Hindlimb muscle (tissue), 1 donor: Measurements from ENCODE around the gene OSBPL8. TPM values are rescaled to one million over a fixed set of nuclear protein-coding genes. Genes with fewer than 3 reads are reported as not detected.

Source experiments
- DNase-seq: peaks from one replicate; pipeline ENCODE4 v3.0.0-alpha.2; 2013
- polyA plus RNA-seq: library from polyadenylated mRNA; unstranded; fragments of 120-200 nt; gene quantifications from one replicate; pipeline ENCODE4 v1.2.1, GENCODE V29; 2013; ENCODE audit not compliant: insufficient read length

Gene OSBPL8
- polyA plus RNA-seq, 1 donor: 23.9 TPM

DNA sequence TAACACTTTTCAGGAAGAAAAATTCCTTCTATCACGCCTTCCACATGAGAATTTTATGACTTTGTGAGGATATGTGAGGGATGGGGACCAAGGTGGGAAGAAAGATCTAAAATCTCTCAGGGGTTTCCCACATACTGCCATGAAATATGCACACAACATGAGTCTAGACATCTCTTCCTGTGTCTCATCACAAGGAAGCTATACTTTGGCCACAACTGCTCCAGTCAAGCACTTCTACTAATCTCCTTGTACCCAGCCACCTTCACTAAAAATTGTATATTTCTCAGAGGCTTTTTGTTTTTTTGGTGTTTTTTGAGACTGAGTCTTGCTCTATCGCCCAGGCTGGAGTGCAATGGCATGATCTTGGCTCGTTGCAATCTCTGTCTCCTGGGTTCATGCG is 3.2 kb downstream of the OSBPL8 start:
- no peak for DNase-seq

- no peak for DNase-seq
These were observed 3.8 kb downstream of the OSBPL8 start for GRCh38 chr12:76555797-76556196.

- DNase-seq: no peak
These were observed 4.3 kb downstream of the OSBPL8 start for GRCh38 chr12:76555231-76555767.

- no peak for DNase-seq
These were observed 5.0 kb downstream of the OSBPL8 start for GRCh38 chr12:76554405-76555230.

DNA sequence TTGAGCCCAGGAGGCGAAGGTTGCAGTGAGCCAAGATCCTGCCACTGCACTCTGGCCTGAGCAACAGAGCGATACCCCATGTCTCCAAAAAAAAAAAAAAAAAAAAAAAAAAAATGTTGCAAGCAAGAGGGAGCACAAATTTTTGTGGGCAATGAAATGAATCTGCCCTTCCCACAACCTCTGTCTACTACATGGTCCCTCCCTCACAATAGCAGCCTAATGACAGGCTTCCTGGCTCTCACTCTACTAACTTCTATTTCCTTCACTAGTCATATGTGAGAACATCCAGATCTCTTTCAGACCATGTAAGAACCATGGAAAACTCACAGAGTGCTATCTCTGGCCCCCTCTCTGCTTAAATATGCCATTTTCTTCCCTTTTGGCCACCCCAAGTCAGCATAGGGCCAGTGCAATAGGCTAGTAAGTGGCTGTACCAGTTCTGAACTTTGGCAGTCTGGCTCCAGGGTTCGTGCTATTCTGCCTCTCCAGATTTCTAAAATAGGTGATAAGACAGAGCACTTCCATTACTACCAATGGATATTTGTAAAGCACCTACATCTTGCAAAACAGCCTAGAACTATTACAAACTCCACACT is 7.1 kb downstream of the OSBPL8 start:
- DNase-seq: no peak

DNA sequence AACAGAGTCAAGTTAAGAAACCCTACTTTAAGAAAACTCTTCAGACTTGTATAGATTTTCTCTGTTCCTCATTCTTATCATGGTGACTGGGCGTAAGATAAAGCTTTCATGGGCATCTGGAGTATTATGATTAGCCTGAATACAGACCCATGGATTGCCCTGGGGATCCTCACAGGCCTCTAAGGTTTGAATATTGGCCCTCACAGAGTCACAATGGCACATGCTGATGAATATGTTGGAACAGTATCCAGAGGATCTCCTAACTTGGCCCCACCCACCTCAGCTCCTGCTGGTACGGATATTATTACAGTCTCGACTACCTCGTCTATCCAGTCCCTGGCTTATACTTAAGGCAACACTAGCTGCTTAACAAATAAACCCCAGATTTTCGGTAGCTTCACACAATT is 8.1 kb downstream of the OSBPL8 start:
- no peak for DNase-seq

- no peak for DNase-seq
These were observed 10.4 kb downstream of the OSBPL8 start for GRCh38 chr12:76549131-76549530.

DNA sequence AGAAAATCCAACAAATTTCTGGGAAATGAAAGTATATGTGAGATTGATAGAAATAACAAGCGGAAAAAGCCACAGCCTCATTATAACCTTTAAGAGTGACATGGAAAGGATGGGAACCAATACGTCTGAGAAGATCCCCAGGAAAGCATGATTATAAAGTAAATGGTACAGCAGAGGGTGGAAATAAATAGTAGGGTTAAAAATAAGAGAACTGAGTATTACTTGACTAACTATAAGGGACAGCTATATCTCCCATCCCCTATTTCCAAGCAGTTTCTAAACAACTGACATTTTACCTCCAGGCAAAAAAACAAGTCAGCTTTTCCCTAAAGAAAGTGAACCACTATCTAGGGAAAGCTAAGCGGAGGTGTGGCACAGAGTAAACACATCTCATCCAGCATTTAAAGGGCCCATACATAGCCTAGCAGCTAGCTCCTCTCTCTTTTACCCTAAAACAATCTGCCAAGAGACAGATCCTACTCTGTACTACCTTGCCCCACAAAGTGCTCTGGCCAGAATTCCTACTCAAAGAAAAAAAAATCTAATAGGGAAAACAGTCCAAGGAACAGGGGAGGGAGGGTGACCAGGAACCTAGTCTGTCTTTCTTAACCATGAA is 11.2 kb downstream of the OSBPL8 start:
- DNase-seq: no peak

DNA sequence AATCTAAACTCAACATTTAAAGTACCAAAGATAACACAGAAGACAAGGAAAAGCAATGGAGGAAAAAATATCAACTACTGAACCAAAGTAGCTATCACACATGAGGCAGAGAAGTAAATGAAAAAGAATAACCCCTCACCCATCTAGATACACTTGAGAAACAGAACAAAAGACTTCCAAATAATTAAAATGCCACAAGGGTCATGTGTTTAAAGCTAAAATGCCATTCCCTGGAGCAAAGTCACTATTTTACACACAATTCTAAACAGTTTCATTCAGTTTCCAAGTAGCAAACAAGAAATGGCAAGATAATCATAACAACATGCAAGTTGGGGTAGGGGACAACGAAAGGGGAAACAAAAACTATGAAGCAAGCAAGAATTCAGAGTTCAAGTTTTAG is 12.0 kb downstream of the OSBPL8 start:
- no peak for DNase-seq

DNA sequence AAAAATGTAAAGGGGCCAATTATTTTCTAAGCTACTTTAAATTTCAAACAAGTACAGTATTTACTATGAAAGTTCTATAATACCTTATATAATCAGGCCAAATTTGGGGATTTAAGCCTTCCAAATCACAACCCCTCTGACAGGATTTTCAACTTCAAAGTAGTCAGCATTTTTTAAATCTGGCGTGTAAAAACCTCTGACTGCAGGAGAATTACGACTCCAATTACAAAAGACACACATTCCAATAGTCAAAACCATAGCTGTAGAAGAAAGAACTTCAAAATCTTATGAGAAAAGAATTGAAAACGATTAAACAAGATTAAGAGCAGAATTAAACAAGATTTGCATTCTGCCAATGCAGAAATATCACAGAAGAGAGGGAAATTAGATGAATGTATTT is 12.7 kb downstream of the OSBPL8 start:
- DNase-seq: no peak

GRCh38 chr12:76545486-76545885 is 14.1 kb downstream of the OSBPL8 start:
- DNase-seq: no peak

- DNase-seq: no peak
These were observed 14.8 kb downstream of the OSBPL8 start for GRCh38 chr12:76544601-76545261.

- no peak for DNase-seq
These were observed 15.7 kb downstream of the OSBPL8 start for GRCh38 chr12:76543813-76544347.

DNA sequence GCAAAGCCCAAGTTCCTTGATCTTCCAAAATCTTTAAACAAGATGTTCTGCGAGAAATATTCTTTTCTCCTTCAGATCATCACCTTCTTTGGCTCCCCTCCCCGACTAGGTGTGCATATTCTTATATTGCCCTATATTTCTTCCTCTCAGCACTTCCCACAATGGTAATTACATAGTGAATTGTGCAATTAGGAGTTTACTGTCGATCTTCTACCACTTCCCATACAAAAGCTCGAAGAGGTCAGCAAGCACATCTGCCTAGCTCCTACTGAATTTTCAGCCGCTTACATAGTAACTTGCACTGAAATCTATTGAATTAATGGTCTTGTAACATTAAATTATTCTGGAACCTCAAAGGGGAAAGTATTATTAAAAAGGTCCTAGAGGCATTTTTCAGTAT is 16.7 kb downstream of the OSBPL8 start:
- no peak for DNase-seq

DNA sequence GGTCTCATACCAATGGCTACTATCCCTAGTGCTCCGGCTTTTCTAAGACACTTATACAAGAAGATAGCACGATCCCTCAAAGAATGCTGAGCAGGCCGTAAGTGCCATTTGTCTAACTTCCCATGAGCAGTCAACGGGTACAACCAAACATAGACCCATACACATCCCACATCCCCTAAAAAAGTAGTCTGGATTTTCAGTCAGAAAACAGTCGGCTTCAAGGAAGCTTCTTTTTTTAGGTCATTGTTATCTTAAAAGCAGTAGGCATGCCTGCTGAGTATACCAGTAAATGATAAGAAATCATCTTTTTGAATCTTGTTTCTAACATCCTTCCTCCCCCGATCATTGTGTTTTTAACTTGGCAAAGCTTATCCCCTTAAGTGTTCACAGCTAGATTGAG is 19.8 kb downstream of the OSBPL8 start:
- DNase-seq: no peak

- no peak for DNase-seq
These were observed 21.6 kb downstream of the OSBPL8 start for GRCh38 chr12:76537923-76538322.

- no peak for DNase-seq
These were observed 23.0 kb downstream of the OSBPL8 start for GRCh38 chr12:76536546-76536945.

- DNase-seq: no peak
These were observed 24.4 kb downstream of the OSBPL8 start for GRCh38 chr12:76535170-76535569.

GRCh38 chr12:76533331-76533730 is 26.2 kb downstream of the OSBPL8 start:
- no peak for DNase-seq

- DNase-seq: no peak
These were observed 27.1 kb downstream of the OSBPL8 start for GRCh38 chr12:76532520-76532919.

DNA sequence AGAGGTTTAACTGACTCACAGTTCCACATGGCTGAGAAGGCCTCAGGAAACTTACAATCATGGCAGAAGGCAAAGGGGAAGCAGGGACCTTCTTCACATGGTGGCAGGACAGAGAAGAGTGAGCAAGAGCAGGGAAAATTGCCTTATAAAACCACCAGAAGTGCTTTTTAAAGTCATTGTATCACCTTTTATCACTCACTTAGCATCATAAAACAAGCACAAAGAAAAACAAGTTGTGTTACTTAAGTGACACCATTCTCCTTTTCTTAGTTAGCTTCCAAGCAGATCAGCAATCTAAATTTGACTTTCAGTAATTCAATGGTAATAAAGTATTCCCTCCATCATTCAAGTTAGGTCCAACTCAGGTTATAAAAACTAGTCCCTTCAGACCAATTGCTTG is 28.5 kb downstream of the OSBPL8 start:
- DNase-seq: no peak

- DNase-seq: no peak
These were observed 29.1 kb downstream of the OSBPL8 start for GRCh38 chr12:76530516-76530915.
